Measurements from ENCODE around the gene CAPN3.

DNA sequence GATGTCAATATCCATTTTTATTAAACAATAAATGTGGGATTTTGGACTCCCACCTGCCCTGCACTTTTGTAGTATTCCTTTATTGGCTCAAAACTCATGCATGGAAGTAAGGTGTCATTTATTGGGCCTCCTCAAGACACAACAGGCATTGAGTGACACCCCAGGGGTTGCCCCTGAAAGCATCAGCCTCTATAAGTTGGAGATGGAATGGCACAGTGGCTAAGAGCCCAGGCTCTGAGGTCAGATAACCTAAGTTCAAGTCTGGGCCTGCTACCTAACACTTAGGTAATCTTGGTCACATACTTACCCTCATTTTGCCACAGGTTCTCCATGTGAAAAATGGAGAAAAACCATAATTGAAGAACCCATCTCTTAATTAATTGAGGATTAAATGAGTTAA is 4.6 kb downstream of the CAPN3 start:
- TF ChIP-seq, protein P1, sequence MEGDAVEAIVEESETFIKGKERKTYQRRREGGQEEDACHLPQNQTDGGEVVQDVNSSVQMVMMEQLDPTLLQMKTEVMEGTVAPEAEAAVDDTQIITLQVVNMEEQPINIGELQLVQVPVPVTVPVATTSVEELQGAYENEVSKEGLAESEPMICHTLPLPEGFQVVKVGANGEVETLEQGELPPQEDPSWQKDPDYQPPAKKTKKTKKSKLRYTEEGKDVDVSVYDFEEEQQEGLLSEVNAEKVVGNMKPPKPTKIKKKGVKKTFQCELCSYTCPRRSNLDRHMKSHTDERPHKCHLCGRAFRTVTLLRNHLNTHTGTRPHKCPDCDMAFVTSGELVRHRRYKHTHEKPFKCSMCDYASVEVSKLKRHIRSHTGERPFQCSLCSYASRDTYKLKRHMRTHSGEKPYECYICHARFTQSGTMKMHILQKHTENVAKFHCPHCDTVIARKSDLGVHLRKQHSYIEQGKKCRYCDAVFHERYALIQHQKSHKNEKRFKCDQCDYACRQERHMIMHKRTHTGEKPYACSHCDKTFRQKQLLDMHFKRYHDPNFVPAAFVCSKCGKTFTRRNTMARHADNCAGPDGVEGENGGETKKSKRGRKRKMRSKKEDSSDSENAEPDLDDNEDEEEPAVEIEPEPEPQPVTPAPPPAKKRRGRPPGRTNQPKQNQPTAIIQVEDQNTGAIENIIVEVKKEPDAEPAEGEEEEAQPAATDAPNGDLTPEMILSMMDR (IDR thresholded peaks at IDR 0.05 in 8 of 11, conservative IDR thresholded peaks at IDR 0.05 in 3 of 11) = no peak
- no peak for TF ChIP-seq POLR2AphosphoS5 (IDR thresholded peaks at IDR 0.05)
